Astrocyte of the hippocampus (primary cell): ENCODE data around the gene DPPA2.
A peak's percentile ranks its signal among the peaks of the same experiment; 100 is the strongest.

Source experiments
- DNase-seq: peaks from one replicate; pipeline ENCODE4 v3.0.0; 2011; ENCODE audit warnings: low read depth, low spot score

DPPA2 gene

GRCh38 chr3:109325657-109326056, 9.3 kb upstream of the DPPA2 start:
- no peak for DNase-seq

- DNase-seq: no peak
Measured at GRCh38 chr3:109325109-109325508, 8.8 kb upstream of the DPPA2 start.

- no peak for DNase-seq
Measured at GRCh38 chr3:109313061-109313460, 3.3 kb downstream of the DPPA2 start.

GRCh38 chr3:109297496-109297895, 18.8 kb downstream of the DPPA2 start:
- DNase-seq: no peak

GRCh38 chr3:109284071-109284470, 32.2 kb downstream of the DPPA2 start:
- DNase-seq: no peak

- peak; percentile 77 for DNase-seq
Measured at GRCh38 chr3:109278546-109278945, 37.8 kb downstream of the DPPA2 start.

- peak; percentile 49 for DNase-seq
Measured at GRCh38 chr3:109278141-109278540, 38.2 kb downstream of the DPPA2 start.

GRCh38 chr3:109275702-109276293, 40.5 kb downstream of the DPPA2 start:
- DNase-seq: peak; percentile 80

- DNase-seq: no peak
Measured at GRCh38 chr3:109270779-109271178, 45.5 kb downstream of the DPPA2 start.

GRCh38 chr3:109269577-109270275, 46.6 kb downstream of the DPPA2 start:
- DNase-seq: no peak

- peak; percentile 36 for DNase-seq
Measured at GRCh38 chr3:109268181-109268580, 48.1 kb downstream of the DPPA2 start.

- no peak for DNase-seq
Measured at GRCh38 chr3:109265295-109265694, 51.0 kb downstream of the DPPA2 start.

- DNase-seq: peak; percentile 79
Measured at GRCh38 chr3:109257269-109257668, 59.0 kb downstream of the DPPA2 start.

GRCh38 chr3:109254770-109255169, 61.5 kb downstream of the DPPA2 start:
- DNase-seq: no peak

GRCh38 chr3:109252641-109253040, 63.7 kb downstream of the DPPA2 start:
- no peak for DNase-seq
